ENCODE results near the gene GCNT2.

The GCNT2 gene

DNA sequence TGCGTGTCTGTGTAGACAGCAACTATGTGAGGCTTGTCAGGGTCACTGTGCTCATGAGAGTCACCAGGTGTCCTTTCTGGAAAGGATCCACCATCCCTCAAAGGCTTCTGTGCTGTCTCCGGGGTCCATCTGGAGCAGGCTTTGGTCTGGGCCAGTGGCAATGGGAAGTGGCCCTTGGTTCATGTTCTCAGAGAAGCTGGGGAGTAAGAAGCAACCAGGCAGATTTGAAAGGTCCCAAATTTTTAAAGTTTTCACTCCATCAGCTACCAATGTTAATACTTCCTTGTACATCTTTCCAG lies 68.2 kb downstream of the GCNT2 start:
- no peak for TF ChIP-seq CTCF (IDR thresholded peaks at IDR 0.05; ENCODE audit: extremely low read depth, insufficient read depth, missing control alignments)
- in situ Hi-C loops (cut with MboI; ENCODE audit: low pct_unique_long_range_greater_than_20kb, low sequenced_read_pairs, unreplicated experiment), result no loop called here
- DNase-seq (ENCODE audit: low spot score), result no peak

DNA sequence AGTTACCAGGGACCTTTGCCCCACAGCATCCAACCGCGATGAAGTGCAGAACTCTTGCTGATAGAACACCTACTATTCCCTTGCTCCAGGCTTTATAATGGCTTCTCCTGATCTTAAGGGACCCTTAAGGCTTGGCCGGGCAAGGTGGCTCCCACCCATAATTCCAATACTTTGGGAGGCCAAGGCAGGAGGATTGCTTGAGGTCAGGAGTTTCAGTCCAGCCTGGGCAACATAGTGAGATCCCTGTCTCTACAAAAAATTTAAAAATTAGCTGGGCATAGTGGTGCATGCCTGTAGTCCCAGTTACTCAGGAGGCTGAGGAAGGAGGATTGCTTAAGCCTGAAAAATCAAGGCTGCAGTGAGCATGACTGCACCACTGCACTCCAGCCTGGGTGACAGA lies 68.8 kb downstream of the GCNT2 start:
- in situ Hi-C loops (cut with MboI; ENCODE audit: low pct_unique_long_range_greater_than_20kb, low sequenced_read_pairs, unreplicated experiment), result no loop called here
- TF ChIP-seq CTCF (IDR thresholded peaks at IDR 0.05; ENCODE audit: extremely low read depth, insufficient read depth, missing control alignments), result no peak

GRCh38 chr6:10591422-10592160 lies 70.4 kb downstream of the GCNT2 start:
- in situ Hi-C loops (cut with MboI; ENCODE audit: low pct_unique_long_range_greater_than_20kb, low sequenced_read_pairs, unreplicated experiment), result no loop called here
- DNase-seq (ENCODE audit: low spot score), result no peak
- no peak for TF ChIP-seq CTCF (IDR thresholded peaks at IDR 0.05; ENCODE audit: extremely low read depth, insufficient read depth, missing control alignments)

More for the DNA sequence above, 68.8 kb downstream of the GCNT2 start:
- DNase-seq (ENCODE audit: low spot score), result no peak

GRCh38 chr6:10595731-10596664 lies 74.8 kb downstream of the GCNT2 start:
- in situ Hi-C loops (cut with MboI; ENCODE audit: low pct_unique_long_range_greater_than_20kb, low sequenced_read_pairs, unreplicated experiment), result no loop called here
- no peak for TF ChIP-seq CTCF (IDR thresholded peaks at IDR 0.05; ENCODE audit: extremely low read depth, insufficient read depth, missing control alignments)

DNA sequence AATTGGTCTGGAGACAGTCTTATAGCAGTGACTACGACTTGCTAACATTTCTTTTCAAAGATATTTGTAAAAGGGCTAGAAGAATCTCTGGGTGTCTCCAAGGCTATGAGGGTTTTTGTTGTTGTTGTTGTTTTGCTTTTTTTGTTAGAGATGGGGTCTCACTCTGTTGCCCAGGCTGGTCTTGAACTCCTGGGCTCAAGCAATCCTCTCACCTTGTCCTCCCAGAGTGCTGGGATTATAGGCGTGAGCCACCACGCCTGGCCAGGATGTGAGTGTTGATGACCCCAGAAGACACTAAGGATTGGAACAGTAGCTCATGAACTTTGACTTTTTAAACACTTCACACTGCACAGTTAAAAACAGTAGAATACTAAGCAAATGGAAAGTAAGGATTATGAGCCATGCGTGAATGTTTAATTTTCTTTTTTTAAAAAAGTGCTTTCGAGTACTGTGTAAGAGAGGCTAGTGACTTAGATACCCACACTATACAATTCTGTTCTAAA lies 76.4 kb downstream of the GCNT2 start:
- DNase-seq (ENCODE audit: low spot score), result no peak
- no peak for TF ChIP-seq CTCF (IDR thresholded peaks at IDR 0.05; ENCODE audit: extremely low read depth, insufficient read depth, missing control alignments)

More at GRCh38 chr6:10595731-10596664, 74.8 kb downstream of the GCNT2 start:
- DNase-seq (ENCODE audit: low spot score), result no peak

DNA sequence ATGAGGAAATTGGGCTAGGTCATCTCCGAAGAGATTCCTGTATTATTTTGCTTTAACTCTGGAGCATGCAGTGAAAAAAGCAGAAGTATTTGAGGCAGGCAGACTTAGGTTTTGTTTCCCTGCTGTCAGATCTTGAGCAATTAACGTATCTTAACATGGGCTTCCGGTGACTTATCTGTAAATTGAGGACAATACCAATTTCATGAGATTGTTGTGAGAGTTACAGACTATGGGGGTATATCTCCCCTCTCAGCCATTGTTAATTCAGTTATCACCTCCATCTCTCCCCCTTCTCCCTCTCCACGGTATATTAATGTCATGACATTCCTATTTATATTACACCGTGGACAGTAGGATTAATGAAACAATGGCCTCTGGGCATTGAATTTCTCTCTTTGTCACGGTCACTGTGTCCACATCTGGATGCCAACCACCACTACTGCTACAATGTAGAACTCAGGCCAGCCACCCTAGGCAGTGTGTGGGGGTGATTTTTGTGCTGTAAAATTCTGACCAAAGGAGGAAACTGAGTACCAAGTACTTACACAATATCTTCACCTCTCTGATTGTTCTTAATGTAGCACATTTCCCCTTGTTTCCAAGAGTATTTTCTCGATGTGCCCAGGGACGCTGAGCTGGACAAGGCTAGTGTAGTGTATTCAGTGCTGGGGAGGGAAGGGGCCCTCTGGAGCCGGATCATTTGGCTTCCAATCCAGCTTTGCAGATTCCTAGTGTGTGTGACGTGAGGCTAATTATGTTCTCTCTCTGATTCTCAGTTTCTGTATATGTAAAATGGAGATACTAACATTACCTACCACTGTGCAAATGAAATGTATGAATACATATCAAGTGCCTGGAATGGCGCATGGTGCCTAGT lies 77.2 kb downstream of the GCNT2 start:
- no peak for DNase-seq (ENCODE audit: low spot score)
- in situ Hi-C loops (cut with MboI; ENCODE audit: low pct_unique_long_range_greater_than_20kb, low sequenced_read_pairs, unreplicated experiment), result no loop called here

More for the DNA sequence above, 76.4 kb downstream of the GCNT2 start:
- in situ Hi-C loops (cut with MboI; ENCODE audit: low pct_unique_long_range_greater_than_20kb, low sequenced_read_pairs, unreplicated experiment), result no loop called here

More for the DNA sequence above, 77.2 kb downstream of the GCNT2 start:
- TF ChIP-seq CTCF (IDR thresholded peaks at IDR 0.05; ENCODE audit: extremely low read depth, insufficient read depth, missing control alignments), result no peak
